ENCODE results near the gene LILRA6.
A peak's percentile ranks its signal among the peaks of the same experiment; 100 is the strongest.
"Not testable (repeated sequence)": the region's sequence is repeated elsewhere in the genome, so short reads cannot be mapped to it uniquely, and the experiment has no call there.

The LILRA6 gene

DNA sequence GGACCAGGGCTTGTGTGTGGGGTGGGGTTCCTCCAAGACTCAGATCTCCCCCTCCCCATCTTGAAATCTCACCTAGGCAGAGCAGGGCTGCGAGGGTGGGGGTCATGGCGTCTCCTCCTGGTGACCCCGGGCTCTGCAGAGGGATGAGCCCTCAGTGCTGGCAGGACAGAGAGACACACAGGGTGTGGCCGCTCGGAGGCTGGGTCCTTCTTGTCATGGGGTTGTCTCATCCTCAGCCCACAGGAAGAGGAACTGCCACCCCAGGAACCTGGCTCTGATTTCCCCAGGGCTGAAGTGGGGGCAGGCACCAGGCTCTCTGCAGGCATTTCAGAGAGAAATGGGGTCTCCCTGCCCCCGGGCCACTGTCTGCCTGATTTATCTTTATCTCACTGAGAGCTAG lies at the start of gene LILRA6:
Gene LILRA6 (minus strand): TSS at position 145 of the 400 bp plus-strand sequence.
- DNase-seq = not testable (repeated sequence)

DNA sequence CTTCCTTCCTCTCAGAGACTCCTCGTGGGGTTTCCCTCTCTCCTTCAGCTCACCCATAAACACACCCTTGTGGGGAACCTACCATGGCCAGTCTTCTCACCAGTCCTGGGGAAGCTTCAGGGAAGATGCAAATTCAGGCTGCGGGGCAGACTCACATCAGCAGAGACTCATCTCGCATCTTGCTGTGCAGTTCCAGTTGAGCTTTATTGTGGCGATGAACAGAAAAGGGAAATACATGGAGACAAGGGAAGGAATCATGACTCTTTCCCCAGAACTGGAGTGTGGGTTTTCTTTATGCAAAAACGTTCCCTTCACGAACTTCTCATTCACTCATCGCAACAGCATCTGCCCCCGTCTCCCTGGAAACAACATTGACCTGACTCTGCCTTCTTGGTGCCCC lies 46.6 kb upstream of the LILRA6 start:
- not testable (repeated sequence) for DNase-seq

DNA sequence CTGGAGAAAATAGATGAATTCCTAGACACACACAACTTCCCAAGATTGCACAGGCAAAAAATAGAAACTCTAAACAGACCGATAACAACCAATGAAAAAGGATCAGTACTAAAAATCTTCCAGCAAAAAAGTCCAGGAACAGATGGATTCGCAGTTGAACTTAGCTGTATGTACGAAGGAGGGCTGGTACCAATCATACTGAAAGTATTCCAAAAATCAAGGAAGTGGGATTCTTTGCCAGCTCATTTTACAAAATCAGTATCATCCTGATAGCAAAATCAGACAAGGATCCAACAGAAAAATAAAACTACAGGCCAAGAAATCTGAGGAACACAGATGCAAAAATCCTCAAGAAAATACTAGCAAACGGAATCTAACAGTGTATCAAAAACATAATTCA lies 44.9 kb upstream of the LILRA6 start:
- DNase-seq = no peak

DNA sequence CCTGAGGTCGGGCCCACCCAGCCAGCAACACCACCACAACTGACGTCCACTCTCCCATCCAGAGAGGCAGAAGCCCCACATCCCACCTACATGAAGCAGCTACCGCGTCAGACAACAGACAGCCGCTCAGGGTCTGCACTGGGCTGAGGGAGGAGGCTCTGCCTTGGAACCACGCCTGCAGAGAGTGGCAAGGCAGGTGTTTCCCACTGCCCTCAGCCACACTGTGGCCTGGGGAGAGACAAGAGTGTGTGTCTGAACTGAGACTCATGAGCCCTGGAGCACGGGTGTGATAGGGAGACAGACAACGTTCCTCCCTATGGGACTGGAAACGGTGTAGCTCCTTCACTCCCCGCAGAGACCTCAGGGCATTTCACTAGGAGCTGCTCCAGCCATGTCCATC lies 43.7 kb upstream of the LILRA6 start:
- DNase-seq = not testable (repeated sequence)

DNA sequence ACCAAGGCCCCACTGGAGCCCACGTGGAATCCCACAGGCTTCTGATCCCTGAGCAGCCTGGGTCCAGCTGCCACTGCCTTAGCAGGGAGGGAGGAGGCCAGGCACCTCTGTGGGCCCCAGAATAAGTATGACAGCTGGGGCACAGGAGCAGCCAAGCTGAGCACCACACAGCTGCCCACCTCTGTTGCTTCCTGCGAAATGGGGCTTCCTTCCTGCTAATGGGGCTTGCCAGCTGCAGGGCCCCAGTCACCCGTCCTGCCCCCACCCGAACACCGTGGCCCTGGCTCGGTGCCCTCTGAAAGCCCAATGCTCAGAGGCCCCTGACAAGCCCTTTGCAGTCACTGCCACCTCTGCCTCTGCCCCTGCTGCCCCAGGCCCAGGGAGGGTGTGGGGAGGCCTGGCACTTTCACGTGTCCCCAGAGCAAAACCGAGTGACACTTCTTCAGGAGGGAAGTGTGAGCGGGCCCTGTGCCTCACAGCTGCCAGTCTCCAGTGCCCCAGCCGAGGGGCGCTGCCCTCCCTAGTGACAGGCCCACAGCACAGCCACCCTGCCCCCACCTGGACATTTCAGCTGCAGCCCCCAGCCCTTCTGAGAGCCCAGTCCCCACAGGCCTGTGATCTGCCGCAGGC lies 43.0 kb upstream of the LILRA6 start:
- not testable (repeated sequence) for DNase-seq

DNA sequence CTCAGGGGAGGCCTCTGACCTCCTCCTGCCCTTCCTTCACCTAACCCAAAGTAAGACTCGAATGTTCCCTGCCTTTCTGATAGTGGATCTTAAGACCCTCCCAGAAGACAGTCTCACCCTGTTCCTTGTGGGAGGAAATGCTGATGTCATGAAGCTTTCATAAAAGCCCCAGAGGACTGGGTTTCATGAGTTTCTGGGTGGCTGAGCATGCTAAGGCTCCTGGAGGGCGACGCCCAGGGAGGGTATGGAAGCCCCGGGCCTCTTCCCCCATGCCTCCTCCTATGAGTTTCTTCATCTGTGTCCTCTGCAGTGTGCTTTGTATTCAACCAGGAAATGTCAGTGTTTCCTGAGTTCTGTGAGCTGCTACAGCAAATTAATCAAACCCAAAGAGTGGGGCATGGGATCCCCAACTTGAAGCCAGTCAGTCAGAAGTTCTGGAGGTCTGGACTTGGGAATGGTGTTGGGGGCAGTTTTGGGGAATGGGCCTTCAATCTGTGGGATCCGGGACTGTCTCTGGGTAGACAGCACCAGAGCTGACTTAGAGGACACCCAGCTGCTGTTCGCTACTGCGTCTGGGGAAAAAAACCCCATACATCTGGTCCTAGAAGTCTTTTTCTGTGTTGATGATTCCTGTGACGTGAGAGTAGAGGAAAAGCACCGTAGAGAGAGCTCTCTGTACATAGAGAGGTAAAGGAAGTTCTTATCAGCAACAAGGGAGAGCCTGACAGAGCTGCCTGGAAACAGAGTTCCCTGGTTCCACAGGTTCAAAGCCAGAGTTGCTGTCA lies 40.3 kb upstream of the LILRA6 start:
- no peak for DNase-seq

DNA sequence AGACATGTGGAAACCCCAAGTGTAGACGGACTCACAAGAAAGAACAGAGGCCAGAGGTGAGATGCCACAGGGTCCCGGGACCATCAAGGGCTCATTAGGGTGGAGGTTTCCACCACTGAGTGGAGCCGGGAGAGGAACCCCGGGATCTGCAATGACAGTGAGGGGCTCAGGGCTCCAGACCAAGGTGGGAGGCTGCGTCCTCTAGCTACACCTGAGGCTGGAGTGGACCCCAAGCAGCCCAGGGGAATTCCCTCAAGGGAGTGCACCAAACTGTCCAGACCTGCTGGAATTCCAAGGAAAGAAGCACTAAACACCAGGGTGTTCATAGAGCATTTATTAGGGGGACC lies 39.1 kb upstream of the LILRA6 start:
- DNase-seq = not testable (repeated sequence)

DNA sequence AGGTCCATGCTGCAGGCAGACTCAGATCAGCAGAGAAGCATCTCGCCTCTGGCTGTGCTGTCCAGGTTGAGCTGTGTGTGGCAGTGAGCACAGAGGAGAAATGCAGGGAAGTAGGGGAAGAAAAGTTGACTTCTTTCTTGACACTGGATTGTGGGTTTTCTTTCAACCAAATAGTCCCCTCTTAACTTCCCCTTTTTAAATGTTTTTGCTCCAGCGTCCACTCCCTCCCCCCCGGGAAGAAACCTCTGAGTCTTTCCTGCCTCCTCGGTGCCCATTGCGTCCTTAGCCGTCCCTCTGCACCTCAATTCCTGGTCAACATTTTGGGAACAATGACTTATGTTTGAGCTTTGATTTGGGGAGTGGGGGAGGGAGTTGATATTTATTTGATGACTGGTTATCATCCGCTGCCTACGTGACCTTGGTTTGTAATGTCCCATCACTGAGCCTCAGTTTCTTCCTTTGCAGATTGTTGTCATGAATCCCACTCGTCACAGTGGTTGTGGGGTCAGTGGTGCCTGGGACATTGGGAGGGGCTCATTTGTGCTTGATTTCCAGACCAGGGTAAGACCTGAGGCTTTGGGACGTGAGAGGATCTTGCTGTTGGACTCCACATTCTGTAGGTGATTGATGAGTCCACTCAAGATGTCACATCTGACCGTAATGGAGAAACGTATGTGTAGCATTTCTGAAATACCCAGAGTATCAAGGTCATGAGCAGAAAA lies 38.6 kb upstream of the LILRA6 start, which contains the start of gene LILRB2:
Gene LILRB2 (minus strand): TSS at position 104 of the 722 bp plus-strand sequence. CDS start 614 bp downstream, outside the sequence.
- no peak for DNase-seq

DNA sequence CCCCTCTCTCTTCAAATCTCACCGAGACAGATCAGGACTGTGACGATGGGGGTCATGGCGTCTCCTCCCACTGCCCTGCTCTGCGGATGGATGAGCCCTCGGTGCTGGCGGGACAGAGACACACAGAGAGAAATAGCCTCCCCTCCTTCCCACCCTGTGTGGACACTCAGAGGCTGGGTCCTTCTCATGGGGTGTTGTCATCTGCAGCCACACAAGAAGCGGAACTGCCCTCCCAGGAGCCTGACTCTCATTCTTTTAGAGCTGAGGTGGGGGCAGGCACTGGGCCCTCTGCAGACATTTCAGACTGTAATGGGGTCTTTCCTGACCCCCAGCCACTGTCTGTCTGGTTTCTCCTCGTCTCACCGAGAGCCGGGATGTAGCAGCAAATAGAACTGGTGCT lies 37.9 kb upstream of the LILRA6 start:
- DNase-seq = not testable (repeated sequence)

DNA sequence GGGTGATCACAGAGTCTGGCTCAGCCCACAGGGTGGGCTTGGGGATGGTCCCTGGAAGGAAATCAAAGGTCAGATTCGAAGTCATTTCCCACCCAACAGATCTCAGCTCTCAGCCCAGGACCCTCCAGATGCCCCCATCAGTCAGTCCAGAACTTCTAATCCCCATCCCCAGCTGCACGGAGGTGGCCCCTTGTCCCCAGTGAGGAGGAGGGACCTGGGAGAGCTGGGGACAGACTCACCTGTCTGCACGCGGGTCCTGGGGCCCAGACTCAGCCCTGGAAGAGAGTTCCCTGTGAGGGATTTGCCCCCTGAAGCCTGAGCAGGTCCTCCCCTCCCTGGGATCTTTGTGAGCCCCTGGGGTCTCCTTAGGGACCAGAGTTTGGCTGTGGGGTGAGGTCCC lies 37.4 kb upstream of the LILRA6 start:
- not testable (repeated sequence) for DNase-seq

DNA sequence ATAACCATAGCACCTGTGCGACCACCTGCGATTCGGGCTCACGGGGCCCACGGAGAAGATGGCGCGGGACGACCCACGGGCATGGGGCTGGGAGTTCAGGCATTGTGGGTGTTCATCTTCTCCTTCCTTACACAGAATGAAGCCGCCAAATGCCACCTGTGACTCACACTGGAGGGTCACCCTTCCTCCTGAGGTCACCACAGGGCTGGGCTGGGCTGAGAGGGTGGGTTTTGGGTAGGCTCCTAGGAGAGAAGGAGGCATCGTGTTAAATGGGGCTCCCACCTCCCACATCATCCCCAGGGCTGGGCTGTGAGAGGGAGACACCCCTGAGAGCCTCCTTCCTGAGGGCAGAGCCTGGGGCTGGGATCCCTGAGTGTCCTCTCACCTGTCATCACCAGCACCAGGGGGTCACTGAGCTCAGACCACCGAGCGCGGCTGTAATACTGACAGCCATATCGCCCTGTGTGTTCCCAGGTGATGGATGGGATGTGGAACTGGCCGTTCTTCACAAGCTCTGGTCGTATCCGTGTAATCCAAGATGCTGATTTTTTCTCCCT lies 36.9 kb upstream of the LILRA6 start:
- DNase-seq = no peak

DNA sequence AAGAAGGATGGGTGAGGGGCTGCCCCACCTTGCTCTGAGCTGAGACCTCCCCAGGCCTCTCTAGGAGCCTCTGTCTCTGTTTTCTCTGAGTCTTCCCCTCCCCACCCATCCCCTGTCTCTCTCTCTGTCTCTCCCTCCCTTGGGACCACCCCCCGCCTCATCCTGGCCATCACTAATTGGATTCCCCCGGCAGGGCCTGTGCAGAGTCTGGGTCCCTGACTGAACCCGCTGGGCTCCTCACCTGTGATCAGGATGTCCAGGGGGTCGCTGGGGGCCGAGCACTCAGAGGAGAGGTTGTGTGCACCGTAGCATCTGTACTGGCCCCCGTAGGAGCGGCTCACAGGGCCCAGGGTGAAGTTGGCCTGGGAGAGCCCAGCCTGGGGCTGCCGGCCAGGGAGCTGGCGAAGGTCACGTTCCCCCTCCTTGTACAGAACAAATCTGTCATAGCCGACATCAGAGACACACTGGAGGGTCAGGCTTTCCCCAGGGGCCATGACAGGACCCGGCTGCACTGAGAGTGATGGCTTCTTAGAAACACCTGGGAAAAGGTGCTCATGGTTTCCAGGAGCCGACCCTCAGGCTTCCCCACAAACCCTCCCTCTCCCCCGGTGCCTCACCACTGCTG lies 36.1 kb upstream of the LILRA6 start:
- not testable (repeated sequence) for DNase-seq

DNA sequence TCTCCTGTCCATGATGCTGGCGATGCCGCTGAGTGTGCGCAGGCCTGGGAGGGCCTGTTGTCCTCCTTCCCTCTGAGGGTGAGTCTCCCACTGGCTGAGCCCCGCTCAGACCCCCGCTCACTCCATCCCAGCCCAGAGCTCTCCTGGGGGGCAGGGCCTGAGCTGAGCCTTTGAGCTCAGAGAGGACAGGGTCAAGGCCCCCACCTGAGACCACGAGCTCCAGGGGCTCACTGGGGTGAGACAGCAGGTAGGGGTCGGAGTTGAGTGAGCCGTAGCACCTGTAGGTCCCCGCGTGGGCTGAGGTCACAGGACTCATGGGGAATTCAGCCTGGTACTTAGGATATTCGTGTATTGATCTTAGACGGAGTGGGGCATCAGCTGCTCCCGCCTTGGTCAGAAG lies 35.5 kb upstream of the LILRA6 start:
- not testable (repeated sequence) for DNase-seq

DNA sequence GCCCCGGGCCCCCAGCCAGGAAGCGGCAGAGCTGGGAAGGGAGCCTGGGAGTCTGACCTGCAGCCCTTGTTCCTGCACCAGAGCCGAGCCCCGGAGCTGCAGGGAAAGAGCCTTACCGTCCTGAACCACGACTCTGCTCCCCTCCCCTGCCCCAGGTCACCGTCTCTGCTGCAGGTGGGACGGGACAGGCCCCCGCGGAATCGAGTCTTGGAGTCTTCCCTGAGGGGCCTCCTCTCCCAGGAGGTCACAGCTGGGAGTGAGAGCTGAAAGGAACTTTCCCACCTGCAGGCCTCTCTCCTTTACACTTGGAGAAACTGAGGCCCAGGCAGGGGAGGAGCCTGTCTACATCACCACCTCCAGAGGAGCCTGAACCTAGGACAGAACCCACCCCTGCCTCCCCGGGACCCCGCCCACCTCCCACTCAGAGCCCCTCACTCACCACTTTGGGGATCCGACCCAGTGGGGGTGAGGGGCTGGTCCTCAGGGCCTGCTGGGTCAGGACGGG lies 34.6 kb upstream of the LILRA6 start:
- not testable (repeated sequence) for DNase-seq

DNA sequence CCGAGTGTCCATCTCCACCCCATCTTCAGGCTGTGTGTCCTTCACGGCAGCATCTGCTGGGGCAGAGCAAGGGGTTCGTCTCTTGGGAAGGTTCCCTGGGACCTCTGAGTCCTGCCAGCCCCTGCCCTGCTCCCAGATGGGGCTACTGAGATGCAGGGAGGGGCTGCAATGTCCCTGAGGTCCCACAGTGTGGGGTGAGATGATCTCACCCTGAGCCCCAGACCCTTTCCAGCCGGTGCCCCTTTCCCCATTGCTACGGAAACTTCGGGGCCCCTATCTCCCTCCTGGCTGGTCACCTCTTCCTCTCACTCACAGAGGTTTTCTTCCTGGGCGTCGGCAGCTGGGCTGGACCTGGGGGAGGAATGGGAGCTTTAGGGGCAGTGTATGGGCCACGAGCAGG lies 33.4 kb upstream of the LILRA6 start:
- DNase-seq = no peak

DNA sequence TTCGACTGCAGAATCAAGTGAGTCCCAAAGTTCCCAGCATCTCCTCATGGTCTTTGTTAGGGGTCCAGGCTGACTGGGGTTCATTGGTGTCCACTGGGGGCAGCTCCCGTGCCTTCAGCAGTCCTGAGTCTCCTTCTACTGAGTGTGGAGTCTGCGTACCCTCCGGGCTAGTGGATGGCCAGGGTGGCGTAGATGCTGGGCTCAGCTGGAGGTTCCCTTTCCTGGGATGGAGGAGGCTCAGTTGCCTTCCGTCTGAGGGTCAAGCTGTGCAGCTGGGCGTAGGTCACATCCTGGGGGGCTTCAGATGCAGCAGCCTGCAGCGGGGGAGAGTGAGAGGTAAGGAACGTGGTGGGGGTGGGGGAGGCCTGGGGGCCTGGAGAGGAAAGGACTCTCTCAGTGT lies 31.9 kb upstream of the LILRA6 start:
- DNase-seq = not testable (repeated sequence)

DNA sequence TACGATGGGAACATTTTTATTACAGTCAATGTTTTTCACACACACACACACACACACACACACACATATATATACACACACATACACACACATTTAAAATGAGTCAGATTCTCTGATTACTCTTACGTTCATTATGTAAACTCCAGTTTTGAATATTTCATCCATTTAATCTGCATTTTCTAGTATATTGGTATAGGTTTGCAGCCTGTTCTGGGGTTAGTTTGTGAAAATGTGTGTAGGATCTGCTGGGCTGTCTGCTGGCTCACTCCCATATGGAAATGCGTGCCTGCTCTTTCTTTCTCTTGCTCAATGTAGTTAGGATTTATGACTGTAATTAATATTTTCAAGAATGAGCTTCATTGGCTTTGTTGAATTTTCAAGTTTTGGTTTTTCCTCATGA lies 31.2 kb upstream of the LILRA6 start:
- no peak for DNase-seq

DNA sequence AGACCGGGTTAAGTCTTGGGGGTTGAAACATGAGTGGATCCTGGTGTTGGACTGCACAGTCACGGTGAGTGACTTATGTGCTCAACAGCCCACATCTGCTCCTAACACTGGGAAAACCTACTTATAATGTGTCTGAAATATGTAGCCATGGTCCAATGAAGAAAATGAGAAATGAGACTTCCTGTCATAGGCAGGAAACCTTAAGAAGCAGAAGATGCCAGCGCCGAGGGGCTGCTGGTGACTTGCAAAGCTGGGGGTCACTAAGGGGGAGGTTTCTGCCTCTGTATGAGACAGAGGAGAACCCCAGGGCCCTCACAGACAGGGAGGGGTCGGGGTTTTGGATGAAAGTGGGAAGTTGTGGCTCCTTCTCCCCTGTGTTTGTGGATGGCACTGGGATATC lies 29.6 kb upstream of the LILRA6 start:
- not testable (repeated sequence) for DNase-seq

DNA sequence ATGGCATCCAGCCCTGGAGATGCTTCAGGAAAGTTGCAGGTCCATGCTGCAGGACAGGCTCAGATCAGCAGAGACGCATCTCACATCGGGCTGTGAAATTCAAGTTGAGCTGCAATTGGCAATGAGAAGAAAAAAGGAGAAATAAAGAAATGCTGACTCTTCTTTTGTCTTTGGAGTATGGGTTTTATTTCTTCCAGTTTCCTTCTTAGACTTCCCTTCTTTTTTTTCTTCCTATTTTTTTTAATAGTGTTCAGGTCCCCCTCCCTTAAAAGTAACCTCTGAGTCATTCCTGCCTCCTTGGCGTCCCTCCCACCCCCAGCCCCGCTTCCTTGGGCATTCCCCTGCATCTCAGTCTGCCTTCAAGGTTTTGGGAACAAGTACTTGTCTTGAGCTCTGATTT lies 29.0 kb upstream of the LILRA6 start:
- DNase-seq = not testable (repeated sequence)

DNA sequence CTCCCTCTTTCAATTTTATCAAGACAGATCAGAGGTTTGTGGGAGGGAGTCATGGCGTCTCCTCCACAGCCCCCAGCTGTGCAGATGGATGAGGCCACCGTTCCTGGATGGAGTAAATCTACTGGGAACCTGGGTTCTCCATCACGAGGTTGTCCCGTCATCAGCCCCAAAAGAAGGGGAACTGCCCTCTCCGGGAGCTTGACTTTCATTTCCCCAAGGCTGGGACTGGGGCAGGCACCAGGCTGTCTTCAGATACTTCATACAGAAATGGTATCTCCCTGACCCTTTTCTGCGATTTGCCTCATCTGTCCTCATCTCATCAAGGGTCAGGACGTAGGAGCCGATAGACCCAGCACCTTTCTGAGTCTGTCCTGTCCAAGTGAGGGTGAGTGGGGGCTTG lies 28.5 kb upstream of the LILRA6 start:
- no peak for DNase-seq

DNA sequence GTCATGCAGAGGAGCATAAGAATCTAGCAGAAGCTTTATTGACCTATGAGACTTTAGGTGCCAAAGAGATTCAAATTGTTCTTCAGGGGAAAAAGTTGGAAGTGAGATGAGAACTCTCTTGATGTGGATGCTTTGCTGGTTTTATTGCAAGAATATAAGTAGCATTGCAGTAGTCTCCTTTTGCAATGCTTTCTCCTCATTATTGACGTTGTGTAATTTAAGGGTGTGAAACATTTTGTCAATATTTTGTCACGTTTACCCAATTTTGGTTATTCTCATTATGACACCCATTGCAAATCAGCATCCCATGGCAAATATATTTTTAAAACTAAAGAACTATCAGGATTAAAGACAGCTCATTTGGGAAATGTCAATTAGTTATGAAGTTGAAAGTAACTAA lies 26.3 kb upstream of the LILRA6 start:
- DNase-seq = no peak

DNA sequence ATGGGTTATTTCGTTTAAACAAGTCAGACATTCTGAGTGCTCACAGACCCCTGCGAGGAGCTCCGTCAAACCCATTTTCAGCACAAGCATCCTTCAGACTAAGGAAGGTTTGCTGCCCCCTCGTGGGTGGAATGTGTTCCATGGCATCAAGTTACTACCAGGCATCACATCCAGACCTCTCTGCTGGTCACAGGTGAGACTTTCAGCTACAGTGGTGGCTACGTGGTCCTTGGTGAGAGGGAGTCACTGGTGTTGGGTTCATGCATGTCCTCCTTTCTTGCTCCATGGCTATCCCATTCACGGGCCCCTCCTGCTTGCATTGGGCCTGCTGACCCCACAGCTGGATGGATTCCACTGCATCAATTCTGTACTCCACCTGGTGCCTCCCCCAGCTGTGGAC lies 23.5 kb upstream of the LILRA6 start:
- peak; percentile 5 for DNase-seq

DNA sequence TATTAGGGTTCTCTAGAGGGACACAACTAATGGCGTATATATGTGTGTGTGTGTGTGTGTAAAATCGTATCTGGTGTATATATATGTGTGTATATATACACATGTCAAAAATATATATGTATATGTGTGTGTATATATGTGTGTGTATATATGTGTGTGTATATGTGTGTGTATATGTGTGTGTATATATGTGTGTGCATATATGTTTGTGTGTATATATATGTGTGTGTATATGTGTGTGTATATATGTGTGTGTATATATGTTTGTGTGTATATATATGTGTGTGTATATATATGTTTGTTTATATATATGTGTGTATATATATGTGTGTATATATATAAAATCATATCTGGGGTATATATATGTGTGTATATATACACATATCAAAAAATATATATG lies 19.9 kb upstream of the LILRA6 start:
- DNase-seq = no peak

Data from NCI-H510A (cell line).